Measurements from ENCODE around the gene CMPK1. TPM values are rescaled to one million over a fixed set of nuclear protein-coding genes. Genes with fewer than 3 reads are reported as not detected.

Gene CMPK1
- total RNA-seq, 1 experiment from 2014 or later = 28.7 TPM

DNA sequence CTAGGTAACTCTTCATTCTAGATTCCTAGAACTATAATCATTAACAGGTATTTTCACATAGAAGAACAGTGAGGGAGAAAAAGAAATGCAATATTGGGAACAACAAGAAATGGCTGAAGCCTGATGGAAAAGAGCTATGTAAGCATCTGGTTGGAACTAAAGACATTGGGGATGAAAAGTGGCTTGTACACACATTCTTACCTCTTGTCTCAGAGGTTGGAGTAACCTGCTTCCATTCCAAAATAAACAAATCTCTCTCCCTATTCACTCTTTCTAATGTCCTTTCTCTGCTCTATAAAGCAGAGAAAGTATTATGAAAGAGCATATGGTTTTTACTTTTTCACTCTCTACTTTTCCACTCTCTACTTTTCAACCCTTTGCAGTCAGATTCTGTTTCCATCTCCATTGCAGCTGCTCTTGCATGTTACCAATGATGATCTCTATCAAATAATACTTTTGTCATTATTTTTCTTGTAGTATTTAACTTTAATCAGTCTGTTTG lies 37.5 kb downstream of the CMPK1 start:
- Mint-ChIP-seq H3K27me3 (ENCODE audit: low read depth) (no peaks in the 10 kb centered on the region), H3K27ac (no peak overlapping the region; a peak in 1 of 7 replicates), H3K9me3 (no peaks in the 10 kb centered on the region), H3K36me3 (ENCODE audit: insufficient read depth in 1 of 3, low read depth in 3 of 3) (peaks cover 5 to 35% (median 15%) of the 10 kb centered on the region in 3 experiments; a peak in 4 of 7 replicates), H3K4me3 (no peak overlapping the region), H3K4me1 (no peaks in the 10 kb centered on the region)
- Histone ChIP-seq H2BK120ac (ENCODE audit: low read depth, low read length, poor library complexity, severe bottlenecking) (no peak overlapping the region), H4K91ac (ENCODE audit: insufficient read length, low read depth, low read length) (no peak overlapping the region), H3K79me1 (ENCODE audit: insufficient read depth, low read depth, low read length, poor library complexity, severe bottlenecking) (no peaks in the 10 kb centered on the region), H2AFZ (ENCODE audit: low read length) (no peak overlapping the region), H3K27ac (ENCODE audit: insufficient read length, low read depth, low read length) (no peak overlapping the region), H3K4ac (ENCODE audit: low read depth, low read length) (no peak overlapping the region), H4K20me1 (ENCODE audit: control insufficient read depth, insufficient read depth, insufficient read length) (no peaks in the 10 kb centered on the region), H3K9me3 (ENCODE audit: control insufficient read depth, low read depth, low read length) (no peaks in the 10 kb centered on the region), H2BK20ac (ENCODE audit: low read depth, low read length, poor library complexity, severe bottlenecking) (no peak overlapping the region), H3K18ac (ENCODE audit: insufficient read length, low read depth, low read length) (no peak overlapping the region), H3K23ac (ENCODE audit: insufficient read length, low read depth, low read length) (no peak overlapping the region), H2BK15ac (ENCODE audit: low read depth, low read length) (no peak overlapping the region), H3K23me2 (ENCODE audit: insufficient read length, low read depth, low read length, poor library complexity, severe bottlenecking) (no peaks in the 10 kb centered on the region), H3T11ph (ENCODE audit: low read length) (no peak overlapping the region), H3K9ac (ENCODE audit: extremely low read depth, insufficient read length, low read length) (no peak overlapping the region), H3K27me3 (ENCODE audit: insufficient read depth, low read length) (no peaks in the 10 kb centered on the region), H2BK5ac (ENCODE audit: insufficient read length, low read length) (no peak overlapping the region), H3K56ac (ENCODE audit: insufficient read length, low read depth, low read length) (no peak overlapping the region), H4K5ac (ENCODE audit: insufficient read length, low read depth, low read length) (no peak overlapping the region), H3K79me2 (ENCODE audit: insufficient read depth, low read length) (no peaks in the 10 kb centered on the region), H3K4me2 (ENCODE audit: insufficient read depth, insufficient read length, low read length) (no peak overlapping the region), H3K4me1 (ENCODE audit: insufficient read depth, low read length) (no peaks in the 10 kb centered on the region), H2BK12ac (ENCODE audit: insufficient read length, low read depth, low read length) (no peak overlapping the region), H4K8ac (replicated peaks; ENCODE audit: insufficient read length, low read depth, low read length) (no peak overlapping the region), H3K14ac (ENCODE audit: insufficient read depth, low read length) (no peak overlapping the region), H2AK5ac (ENCODE audit: insufficient read length, low read length) (no peak overlapping the region)
- no peak for DNase-seq
- no peak for TF ChIP-seq CTCF (conservative IDR thresholded peaks at IDR 0.05)

Data from H9 (cell line).